ENCODE measurements around the gene TPPP3.
"Not testable (repeated sequence)": the region's sequence is repeated elsewhere in the genome, so short reads cannot be mapped to it uniquely, and the experiment has no call there.

The TPPP3 gene

DNA sequence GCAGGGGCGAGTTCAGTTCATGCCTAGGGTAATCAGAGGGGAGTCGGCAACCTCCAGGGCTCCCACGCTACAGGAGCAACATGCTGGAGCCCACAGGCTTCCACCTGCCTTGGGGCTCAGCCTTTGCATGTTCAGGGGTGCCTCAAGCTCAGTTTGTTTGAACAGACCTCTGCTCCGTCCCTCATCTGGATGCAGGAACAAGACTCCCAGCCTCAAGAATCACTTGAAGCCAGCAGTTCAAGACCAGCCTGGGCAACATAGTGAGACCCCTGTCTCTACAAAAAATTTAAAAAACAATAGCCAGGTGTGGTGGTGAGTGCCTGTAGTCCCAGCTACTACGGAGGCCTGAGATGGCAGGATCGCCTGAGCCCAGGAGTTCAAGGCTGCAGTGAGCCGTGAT is 32.7 kb upstream of the TPPP3 start:
- no peak for DNase-seq (ENCODE audit: low spot score)

DNA sequence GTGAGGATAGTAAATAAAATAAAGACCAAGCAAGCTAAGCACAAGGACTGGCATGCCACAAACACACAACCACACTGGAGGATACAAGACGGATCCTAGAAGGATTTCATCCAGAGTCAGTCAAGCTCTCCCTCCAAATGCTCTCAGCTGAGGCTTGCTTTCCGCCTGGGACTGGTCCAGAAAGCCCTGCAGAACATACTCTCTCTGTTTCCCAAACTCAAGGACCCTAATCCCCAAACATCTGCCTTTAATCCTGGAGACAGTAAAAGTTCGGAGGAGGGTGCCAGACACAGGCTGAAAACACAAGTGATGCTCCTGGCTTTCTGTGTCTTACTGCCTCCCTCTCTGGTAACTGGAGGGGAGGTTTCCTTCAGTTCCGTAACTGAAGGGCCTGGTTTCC is 32.3 kb upstream of the TPPP3 start:
- DNase-seq (ENCODE audit: low spot score): no peak

DNA sequence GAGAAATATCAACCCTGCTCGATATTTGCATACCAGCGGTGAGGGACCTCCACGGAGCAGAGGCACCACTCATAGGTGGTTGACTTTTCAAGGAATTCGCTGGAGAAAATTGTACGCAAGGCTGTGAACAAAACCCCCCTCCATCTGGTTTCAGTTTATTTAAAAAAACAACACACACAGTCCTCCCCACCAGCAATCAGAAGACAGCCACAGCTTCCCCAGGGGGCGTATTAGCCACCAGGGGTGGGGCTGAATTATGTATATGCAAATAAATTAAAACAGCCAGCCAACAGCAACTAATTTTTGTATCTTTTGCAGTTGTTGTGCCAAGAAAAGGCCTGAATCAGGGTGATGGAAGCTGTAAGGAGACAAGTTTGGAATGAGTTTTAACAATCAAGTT is 31.8 kb upstream of the TPPP3 start:
- DNase-seq (ENCODE audit: low spot score): no peak

DNA sequence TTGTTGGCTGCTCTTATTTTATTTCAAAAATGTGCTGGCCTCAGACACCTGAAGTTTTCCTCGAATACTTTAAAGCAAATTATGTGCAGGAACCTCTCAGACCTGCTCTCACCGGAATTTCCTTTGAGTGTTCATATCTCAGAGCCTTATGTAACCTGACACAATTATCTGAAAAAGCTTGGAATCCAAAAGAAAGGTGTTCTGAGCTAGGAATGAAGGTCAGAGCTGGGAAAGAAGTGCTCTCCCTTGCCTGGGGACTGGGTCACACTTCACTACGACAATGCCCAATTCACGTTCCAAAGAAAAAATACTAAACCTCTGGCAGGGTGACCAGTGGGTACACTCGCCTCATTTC is 30.9 kb upstream of the TPPP3 start:
- no peak for DNase-seq (ENCODE audit: low spot score)

DNA sequence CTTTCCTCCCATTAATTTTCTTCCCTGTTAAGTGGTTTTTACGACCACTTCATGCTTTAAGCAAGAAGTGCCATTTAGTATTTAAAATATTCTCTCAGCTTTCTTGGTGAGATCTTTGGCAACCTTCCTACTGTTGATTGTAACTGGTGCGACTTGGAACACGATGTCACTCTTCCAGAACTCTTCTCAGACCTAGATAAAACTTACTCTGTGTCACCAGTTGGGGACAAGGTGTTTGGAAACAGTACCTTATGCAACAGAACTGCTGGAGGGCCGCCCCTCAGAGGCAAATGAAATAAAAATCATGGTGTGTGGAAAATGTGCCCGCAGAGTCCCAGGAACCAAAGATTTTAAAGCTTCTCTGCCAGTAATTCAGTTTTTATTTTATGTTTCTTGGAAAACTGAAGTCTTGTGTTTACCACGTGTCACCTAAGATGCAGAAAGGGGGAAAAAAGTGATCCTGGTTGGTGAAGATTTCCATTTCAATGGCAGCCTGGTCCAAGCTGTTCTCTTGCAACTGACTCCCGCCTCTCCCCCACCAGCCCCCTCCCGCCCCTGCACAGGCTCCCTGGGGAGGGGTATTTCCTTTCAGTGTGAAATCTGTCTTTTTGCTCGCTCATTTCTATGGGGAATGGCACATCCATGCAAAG is 30.4 kb upstream of the TPPP3 start:
- no peak for DNase-seq (ENCODE audit: low spot score)

DNA sequence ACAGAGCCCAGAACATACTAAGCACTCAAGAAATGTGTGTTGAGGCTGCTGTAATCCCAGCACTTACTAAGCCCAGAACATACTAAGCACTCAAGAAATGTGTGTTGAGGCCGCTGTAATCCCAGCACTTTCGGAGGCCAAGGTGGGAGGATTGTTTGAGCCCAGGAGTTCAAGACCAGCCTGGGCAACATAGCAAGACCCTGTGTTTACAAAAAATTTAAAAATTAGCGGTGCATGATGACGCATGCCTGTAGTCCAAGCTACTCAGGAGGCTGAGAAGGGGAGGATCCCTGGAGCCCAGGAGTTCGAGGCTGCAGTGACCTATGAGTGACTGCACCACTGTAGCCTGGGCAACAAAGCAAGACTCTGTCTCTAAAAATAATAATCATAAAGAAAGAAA is 29.7 kb upstream of the TPPP3 start:
- DNase-seq (ENCODE audit: low spot score): no peak

DNA sequence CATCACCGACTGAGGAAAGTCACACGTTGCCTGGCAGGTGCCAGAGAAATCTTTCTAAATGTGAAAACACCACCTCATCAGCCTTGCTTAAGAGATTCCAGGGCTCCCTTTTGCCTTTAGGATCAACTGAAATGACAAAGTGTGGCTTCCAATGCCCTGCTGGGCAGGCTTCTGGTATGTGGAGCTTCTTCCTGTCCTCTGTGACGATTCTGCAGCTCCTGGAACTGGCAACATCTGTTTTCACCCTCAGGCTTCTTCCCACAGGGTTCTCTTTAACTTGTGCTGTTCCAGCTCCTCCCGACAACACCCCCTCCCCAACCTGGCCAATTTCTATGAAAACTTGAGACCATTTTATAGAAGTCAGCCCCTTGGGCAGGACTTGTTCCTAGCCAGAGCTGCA is 27.7 kb upstream of the TPPP3 start:
- DNase-seq (ENCODE audit: low spot score): no peak

DNA sequence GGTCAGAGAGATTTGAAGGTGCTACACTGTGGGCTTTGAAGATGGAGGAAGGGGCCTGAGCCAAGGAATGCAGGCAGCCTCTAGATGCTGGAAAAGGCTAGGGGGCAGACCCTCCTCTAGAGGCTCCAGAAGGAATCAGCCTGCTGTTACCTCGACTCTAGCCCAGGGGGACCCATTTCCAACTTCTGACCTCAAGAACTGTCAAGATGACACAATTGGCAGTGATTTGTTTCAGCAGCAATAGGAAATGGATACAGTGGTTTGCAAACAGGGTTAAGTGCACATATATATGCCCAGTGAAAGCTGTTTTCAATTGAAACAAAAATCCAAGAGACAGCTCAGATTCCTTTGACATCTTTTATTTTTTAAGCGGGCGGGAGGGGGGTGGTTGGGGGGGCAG is 26.6 kb upstream of the TPPP3 start:
- DNase-seq (ENCODE audit: low spot score): no peak

DNA sequence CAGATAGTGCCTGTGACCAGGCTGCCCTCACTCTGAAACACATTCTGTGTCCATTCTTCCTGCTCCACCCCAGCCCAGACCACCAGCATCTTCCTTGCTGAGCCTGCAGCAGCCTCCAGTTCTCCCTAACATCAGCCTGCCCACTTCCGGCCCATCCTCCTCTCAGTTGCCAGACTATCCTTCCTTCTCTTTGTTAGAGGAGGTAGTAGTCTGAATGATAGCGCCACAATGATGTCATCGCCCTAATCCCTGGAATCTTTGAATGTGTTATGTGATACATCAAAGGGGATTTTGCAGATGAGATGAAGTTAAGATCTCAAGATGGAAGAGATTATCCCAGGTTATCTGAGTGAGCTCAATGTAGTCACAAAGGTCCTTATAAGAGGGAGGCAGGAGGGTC is 26.2 kb upstream of the TPPP3 start:
- no peak for DNase-seq (ENCODE audit: low spot score)

DNA sequence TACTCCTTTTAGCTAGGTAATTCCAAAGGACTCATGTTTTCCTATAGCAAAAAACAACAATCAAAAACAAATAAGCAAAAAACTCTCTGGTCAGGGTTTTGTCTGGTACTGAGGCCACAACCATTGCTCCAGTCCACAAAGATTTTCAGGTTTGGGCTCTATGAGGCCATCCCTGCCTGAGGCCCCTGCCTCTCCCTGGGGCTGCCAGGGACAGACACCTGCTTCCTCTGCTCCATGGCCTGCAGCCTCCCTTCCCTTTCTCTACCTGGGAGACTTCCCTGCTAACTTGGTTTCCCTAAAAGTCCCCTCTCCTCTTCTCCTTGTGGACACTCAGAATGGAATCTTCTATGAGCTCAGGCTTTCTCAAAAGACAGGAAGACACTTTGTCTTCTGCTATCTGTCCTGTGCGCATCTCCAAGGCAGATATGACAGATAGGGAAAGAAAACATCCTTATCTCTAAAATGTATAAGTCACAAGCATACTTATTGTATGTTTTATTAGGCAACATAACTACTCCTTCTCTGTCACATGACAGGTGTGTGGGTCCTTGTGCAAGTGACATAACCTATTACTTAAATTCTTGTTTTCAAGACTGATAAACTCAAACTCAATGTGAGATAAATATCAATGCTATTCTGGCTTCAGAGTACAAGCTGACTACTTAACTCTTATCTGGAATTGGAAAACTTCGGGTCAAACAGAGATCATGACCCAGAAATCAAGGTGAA is 24.2 kb upstream of the TPPP3 start:
- no peak for DNase-seq (ENCODE audit: low spot score)

DNA sequence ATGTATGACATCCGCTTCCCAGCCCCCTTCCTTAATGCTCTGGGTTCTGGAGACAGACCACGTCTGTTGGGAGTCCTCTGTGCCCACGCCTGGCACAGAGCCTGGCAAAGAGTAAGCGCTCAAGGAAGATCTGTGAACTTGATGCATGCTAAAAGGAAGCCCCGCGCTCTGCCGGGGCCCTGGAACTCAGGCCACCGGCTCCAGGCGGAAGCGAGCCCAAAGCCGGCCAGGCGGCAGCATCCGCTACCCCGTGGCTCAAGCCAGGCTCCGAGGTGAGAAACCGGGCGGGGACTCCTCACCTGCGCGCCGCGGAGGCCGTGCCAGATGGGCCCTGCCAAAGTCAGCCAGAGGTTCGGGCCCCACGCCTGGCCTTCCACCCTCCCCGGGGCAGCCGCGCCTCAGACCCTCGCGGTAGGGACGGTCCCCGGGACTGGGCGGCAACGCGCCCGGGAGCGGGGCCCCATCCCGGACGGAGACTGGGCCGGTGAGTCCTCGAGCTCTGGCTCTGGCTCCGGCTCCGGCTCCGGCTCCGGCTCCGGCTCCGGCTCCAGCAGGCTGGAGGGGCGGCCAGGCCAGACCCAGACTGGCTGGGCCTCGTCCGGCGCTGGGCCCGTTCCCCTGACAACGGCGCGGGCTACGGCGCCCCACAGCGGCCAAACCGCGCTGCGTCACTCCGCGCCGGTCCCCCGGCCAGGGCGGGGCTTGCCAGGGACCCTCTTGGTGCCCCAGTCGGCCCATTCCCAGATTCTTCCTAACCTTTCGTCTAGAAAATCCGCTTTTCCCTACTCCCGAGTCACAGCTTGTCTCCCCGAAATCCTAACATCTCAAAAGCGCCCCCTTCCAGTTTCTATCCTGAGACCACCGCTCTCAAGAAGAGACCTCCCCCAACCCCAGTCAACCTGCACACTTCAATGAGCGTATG is 22.8 kb upstream of the TPPP3 start, which contains the start of gene ZDHHC1:
Gene ZDHHC1, minus strand, starts transcription at position 606 of the 922 bp plus-strand sequence. CDS start 8,702 bp downstream, outside the sequence.
- peak; percentile 86 for DNase-seq (ENCODE audit: low spot score)

DNA sequence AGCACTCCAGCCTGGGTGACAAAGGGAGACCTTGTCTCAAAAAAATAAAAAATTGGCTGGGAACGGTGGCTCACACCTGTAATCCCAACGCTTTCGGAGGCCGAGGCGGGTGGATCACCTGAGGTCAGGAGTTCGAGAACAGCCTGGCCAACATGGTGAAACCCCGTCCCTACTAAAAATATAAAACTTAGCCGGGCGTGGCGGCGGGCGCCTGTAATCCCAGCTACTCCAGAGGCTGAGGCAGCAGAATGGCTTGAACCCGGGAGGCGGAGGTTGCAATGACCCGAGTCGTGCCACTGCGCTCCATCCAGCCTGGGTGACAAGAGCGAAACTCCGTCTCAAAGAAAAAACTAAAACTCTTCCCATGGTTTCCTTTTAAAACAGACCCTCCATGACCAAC is 22.1 kb upstream of the TPPP3 start:
- DNase-seq (ENCODE audit: low spot score): not testable (repeated sequence)

DNA sequence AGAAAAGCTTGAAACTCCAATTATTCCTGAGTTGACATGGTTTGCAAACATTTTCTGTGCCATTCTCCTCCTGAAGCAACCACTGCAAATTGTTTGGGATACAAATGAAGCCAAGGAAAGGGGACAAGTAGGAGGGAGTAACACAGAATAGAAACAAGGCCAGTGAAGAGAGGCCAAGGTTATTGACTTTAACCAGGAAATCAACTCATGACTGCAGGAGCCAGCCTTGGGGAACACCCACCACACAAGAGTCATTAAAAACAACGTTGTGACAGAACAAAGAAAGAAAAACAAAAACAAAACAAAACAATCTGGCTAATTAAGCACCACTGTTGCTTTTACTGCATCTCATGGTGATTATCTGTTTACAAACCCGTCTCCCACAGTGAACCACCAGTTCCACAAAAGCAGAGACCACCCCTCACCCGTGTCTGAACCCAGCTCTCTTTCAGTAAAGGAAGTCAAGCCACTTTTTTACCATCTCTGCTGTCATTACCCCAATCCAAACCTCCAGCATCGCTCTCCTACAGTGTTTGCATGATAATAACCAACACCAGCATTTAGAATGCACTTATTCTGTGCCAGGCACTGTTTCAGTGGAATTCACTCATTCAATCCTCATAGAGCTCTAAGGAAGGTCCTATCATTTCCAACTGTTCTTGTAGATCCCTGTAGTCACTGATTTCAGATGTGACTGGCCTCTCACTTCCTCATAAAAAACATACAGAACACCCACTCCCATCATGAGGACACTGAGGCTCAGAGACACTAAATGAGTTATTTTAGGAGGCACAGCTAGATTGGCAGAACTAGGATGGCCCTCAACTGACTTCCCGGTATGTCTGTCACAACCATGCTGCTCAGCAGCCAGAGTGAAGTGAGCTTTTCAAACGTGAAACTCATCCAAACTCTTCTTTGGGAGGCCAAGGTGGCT is 20.9 kb upstream of the TPPP3 start:
- DNase-seq (ENCODE audit: low spot score): no peak

DNA sequence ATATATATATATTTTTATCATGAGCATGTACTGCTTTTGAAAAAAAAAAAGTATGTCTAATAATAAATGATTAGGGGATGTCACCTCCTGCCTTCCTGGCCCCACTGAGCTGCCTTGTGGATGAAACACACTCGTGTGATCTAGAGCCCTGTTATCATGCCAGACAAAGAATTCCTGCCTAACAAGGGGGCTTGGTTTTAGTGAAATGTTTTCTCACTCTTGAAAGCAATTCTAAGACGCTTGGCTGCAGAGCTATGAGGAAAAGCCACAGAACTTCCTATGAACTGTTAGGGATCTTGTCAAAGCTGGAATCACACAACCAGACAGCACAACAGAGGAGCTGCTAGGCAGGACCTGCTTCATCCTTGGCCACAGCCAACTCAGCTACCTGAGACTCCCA is 19.0 kb upstream of the TPPP3 start:
- no peak for DNase-seq (ENCODE audit: low spot score)

DNA sequence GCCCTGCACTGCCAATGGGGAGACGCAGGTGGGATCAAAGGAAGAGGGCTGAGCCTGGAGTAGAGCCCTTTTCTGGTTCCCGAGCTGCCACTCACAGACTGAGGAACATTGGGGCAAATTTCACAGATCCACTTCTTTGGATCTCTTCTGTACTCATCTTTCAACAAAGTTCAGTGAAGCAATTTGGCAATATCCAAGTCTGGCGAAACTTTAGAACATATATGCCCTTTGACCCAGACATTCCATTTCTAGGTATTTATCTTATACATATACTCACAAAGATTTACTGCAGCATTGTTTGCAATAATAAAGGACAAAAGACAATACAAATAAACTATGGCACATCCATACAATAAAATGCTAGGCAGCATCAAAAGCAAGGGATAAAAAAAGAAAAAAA is 18.0 kb upstream of the TPPP3 start:
- no peak for DNase-seq (ENCODE audit: low spot score)

DNA sequence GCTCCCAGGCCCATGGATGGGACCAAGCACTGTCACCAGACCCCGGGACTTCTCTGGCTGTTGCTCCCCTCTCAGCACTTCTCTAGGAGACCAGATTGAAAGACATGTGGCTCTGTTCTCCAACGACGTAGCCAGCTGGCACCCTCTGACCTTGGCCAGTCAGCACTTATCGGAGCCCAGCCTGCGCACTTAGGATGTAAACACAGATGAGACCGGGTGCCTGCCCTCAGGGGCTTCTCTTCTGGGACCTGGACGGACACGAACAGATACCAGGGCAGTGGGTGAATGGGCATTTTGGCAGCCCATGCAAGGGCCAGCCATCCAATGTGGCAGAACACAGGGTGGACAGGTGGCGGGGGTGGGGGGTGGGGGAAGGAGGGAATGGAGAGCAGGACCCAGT is 16.3 kb upstream of the TPPP3 start:
- DNase-seq (ENCODE audit: low spot score): no peak

DNA sequence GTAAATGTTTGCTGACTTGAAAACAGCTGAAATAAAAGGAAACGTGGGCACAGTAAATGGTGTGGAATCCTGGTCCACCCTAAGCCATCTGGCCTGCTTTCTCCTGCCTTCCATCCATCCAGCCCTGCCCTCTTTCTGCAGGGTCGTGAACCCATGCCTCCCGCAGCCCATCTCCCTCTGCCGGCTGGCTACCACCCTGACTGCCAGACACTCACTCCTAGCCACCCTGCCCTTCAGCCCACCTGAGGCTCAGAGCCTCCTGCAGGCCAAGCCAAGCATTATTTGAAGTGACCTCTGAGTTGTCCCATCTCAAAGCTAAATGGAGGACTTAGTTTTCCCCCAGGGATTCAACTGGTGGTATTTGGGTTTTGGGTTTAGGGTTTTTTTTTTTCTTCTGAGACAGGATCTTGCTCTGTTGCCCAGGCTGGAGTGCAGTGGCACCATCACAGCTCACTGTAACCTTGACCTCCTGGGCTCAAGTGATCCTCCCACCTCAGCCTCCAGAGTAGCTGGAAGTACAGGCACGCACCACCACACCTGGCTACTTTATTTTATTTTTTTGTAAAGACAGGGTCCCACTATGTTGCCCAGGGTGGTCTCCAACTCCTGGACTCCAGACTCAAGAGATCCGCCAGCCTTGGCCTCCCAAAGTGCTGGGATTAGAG is 14.6 kb upstream of the TPPP3 start:
- no peak for DNase-seq (ENCODE audit: low spot score)

DNA sequence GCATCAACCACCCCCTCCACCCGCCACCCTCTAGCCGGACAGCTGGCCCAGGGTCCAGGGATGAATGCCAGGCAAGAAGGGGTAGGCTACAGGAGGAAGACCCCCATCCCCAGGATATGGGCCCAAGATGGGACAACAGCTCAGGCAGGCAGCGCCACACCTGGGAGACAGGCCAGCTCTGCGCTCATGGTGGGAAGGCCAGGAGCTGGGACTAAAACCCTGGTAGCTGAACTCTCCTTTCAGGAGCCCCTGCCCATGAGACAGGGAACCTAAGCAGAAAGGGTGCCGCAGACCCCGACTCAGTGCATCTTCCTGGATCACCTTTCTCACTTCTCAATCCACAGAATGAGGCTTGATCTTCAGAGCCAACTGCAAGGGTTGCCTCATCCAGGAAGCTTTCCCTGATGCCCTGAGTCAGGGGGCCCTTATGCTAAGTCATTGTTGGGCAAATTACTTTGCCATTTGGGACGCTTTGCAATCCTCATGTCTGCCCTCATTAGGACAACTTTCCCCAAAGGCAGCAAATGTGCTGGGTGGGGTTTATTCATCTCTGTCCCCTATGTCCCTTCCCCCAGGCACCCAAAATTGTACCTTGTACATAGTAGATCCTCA is 14.0 kb upstream of the TPPP3 start:
- no peak for DNase-seq (ENCODE audit: low spot score)

DNA sequence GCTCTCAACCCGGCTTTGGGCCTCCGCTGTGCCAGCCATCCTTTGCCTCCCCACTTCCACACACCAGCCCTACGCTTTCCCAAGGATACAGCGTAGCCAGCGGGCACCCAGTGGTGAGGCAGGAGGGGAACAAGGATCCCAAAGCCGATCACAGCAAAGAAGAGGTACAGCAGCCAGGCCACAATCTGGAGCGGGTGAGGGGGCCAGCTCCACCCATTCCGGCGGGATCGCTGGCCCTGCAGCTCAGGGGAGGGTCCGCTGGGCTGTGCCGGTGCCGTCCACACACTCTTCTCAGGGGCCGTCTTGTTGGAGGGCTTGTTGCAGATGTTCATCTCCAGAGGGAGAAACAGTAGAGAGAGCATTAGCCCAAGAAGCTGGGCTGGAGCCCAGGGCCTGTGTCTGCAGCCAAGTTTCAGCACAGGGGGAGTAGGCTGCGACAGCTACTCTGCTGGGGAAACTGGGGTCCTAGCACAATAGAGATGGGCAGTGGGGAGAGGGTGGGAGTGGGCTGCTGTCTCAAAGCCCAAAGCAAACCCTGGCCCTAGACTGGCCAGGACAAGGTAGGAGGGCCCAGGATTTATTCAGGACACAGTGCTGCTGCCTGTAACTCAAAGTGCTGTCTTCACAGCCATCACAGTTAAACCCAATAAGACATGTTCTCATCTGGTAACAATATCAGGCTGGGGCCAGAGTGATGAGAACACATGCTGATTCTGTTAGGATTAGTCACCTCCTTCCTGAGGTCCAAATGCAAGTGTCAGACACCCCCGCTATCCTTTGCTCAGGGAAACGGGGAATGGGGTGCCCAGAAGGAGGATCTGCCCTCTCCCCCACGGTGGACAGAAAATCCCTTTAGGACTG is 13.0 kb upstream of the TPPP3 start:
- peak; percentile 95 for DNase-seq (ENCODE audit: low spot score)

DNA sequence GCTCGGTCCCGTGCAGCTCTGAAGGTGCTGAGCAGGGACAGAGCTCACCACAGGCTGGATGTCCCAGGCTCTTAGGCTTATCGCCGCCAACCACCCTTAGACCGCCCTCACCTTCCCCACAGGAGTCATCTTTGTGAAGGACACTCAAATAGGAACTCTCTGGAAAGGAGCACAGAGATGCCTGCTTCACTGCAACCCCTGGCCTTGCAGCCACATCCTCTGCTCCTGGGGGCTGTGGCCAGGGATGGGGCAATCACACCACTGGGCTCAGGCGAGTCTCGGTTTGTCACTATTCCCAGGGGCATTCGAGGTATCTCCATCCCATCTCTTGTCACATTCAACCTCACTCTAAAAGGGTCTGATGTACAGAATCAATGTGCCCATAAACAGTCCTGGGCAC is 12.0 kb upstream of the TPPP3 start:
- no peak for DNase-seq (ENCODE audit: low spot score)

Data from hepatic stellate cell (primary cell).